Measurements from ENCODE around the gene SV2C.
"Not testable (repeated sequence)": the region's sequence is repeated elsewhere in the genome, so short reads cannot be mapped to it uniquely, and the experiment has no call there.

The SV2C gene

DNA sequence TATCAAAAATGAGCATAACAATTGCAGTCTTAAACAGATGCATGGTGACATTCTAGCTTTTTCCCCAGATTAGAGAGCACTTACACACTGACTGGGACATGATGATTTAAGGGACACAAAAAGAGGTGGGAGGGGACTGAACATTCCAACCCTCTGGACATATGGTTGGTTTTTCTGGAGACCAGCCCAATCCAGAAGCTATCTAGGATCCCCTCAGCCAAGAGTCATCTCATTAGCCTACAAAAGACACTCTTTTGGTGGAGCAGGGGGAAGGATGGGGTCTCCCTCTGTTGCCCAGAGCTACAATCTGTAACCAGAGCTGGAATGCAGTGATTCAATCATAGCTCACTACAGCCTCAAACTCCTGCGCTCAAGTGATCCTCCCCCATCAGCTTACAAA lies 222.6 kb downstream of the SV2C start:
- H3K27ac ChIP-seq (ENCODE audit: low read depth, low read length), result no peak overlapping the region
- H3K36me3 ChIP-seq (ENCODE audit: control insufficient read depth in 1 of 2, insufficient read depth in 2 of 2, low read length in 2 of 2), result no peaks in the 10 kb centered on the region
- no peaks in the 10 kb centered on the region for H3K9me3 ChIP-seq (ENCODE audit: control insufficient read depth in 1 of 2, low read length in 2 of 2)
- no peak overlapping the region for H3K9ac ChIP-seq (ENCODE audit: low read depth in 1 of 2, low read length in 2 of 2)
- no peaks in the 10 kb centered on the region for H3K27me3 ChIP-seq (ENCODE audit: control insufficient read depth in 1 of 2, insufficient read depth in 2 of 2, low read length in 2 of 2)
- no peak overlapping the region for H3K4me3 ChIP-seq (ENCODE audit: low read depth in 1 of 2, low read length in 2 of 2)
- H3K4me1 ChIP-seq (ENCODE audit: control insufficient read depth in 1 of 2, insufficient read depth in 2 of 2, low read length in 2 of 2), result peaks cover 17 to 22% of the 10 kb centered on the region in 2 donors

DNA sequence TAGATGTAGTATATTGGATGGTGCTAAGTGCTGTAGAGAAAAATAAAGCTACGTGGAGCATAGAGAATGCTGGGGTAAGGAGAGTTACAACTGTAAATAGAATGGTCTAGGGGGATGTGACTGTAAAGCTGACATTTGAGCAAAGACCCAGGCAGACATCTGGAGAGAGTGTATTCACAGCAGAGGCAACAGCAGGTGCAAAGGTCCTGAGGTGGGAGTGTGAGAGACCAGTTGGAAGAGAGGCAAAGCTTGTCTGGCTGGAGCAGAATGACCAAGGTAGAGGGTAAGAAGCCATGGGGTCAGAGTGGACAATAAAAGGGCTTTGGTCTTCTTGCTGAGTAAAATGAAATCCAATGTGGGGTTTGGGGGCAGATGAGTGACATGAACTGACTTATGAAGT lies 227.0 kb downstream of the SV2C start:
- H3K36me3 ChIP-seq (ENCODE audit: control insufficient read depth in 1 of 2, insufficient read depth in 2 of 2, low read length in 2 of 2), result no peaks in the 10 kb centered on the region

DNA sequence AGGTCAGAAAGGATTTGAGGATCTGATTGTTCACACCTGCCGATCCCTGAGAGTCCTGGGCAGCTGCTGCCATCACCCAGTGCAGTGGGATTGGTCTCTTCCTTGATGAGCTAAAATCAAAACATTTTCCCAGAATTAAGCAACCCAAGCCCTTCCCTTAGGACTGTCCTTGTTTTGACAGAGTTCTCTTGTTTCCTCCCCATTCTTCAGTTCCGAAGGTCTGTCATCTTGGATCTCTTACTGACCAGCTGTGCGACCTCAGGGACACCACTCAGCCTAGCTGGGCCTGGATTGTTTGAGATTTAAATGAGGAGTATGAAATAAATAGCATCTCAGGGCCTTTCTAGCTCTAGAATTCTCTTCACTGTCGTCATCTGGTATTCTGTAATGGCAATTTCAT lies 229.6 kb downstream of the SV2C start:
- H3K27ac ChIP-seq (ENCODE audit: low read depth, low read length), result no peak overlapping the region
- H3K9me3 ChIP-seq (ENCODE audit: control insufficient read depth in 1 of 2, low read length in 2 of 2), result no peaks in the 10 kb centered on the region
- no peak overlapping the region for H3K9ac ChIP-seq (ENCODE audit: low read depth in 1 of 2, low read length in 2 of 2)
- no peak overlapping the region for H3K4me3 ChIP-seq (ENCODE audit: low read depth in 1 of 2, low read length in 2 of 2)
- H3K36me3 ChIP-seq (ENCODE audit: control insufficient read depth in 1 of 2, insufficient read depth in 2 of 2, low read length in 2 of 2), result no peaks in the 10 kb centered on the region
- no peaks in the 10 kb centered on the region for H3K27me3 ChIP-seq (ENCODE audit: control insufficient read depth in 1 of 2, insufficient read depth in 2 of 2, low read length in 2 of 2)
- no peaks in the 10 kb centered on the region for H3K4me1 ChIP-seq (ENCODE audit: control insufficient read depth in 1 of 2, insufficient read depth in 2 of 2, low read length in 2 of 2)

More for the DNA sequence above, 227.0 kb downstream of the SV2C start:
- Histone ChIP-seq H3K27me3 (ENCODE audit: control insufficient read depth in 1 of 2, insufficient read depth in 2 of 2, low read length in 2 of 2) (no peaks in the 10 kb centered on the region), H3K4me3 (ENCODE audit: low read depth in 1 of 2, low read length in 2 of 2) (no peak overlapping the region), H3K9me3 (ENCODE audit: control insufficient read depth in 1 of 2, low read length in 2 of 2) (no peaks in the 10 kb centered on the region), H3K9ac (ENCODE audit: low read depth in 1 of 2, low read length in 2 of 2) (no peak overlapping the region), H3K4me1 (ENCODE audit: control insufficient read depth in 1 of 2, insufficient read depth in 2 of 2, low read length in 2 of 2) (peaks cover 0 to 7% of the 10 kb centered on the region in 2 donors), H3K27ac (ENCODE audit: low read depth, low read length) (no peak overlapping the region)

- no peaks in the 10 kb centered on the region for H3K9me3 ChIP-seq (ENCODE audit: control insufficient read depth in 1 of 2, low read length in 2 of 2)
- no peaks in the 10 kb centered on the region for H3K36me3 ChIP-seq (ENCODE audit: control insufficient read depth in 1 of 2, insufficient read depth in 2 of 2, low read length in 2 of 2)
- no peaks in the 10 kb centered on the region for H3K27me3 ChIP-seq (ENCODE audit: control insufficient read depth in 1 of 2, insufficient read depth in 2 of 2, low read length in 2 of 2)
- no peak overlapping the region for H3K27ac ChIP-seq (ENCODE audit: low read depth, low read length)
- no peak overlapping the region for H3K4me3 ChIP-seq (ENCODE audit: low read depth in 1 of 2, low read length in 2 of 2)
- no peak overlapping the region for H3K9ac ChIP-seq (ENCODE audit: low read depth in 1 of 2, low read length in 2 of 2)
- H3K4me1 ChIP-seq (ENCODE audit: control insufficient read depth in 1 of 2, insufficient read depth in 2 of 2, low read length in 2 of 2), result no peaks in the 10 kb centered on the region
These were observed 231.5 kb downstream of the SV2C start for GRCh38 chr5:76314643-76315042.

DNA sequence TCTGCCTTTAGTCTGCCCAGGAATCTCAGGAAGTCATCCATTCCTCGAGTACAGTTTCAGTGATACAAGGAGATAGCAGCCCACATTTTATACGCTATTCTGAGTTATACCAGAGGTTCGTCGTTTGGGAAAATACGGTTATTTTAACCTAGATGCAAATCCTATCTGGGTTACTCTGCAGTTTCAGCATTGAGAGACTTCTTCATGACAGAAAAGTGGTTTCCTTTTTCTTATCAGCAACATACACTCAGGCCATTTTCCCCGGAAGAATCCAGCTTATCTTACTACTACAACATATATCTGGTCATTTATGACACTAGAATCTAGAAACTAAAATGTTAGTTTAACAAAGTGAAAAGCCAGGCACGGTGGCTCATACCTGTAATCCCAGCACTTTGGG lies 236.5 kb downstream of the SV2C start:
- no peak overlapping the region for H3K4me3 ChIP-seq (ENCODE audit: low read depth in 1 of 2, low read length in 2 of 2)
- H3K27ac ChIP-seq (ENCODE audit: low read depth, low read length), result no peak overlapping the region
- no peak overlapping the region for H3K9ac ChIP-seq (ENCODE audit: low read depth in 1 of 2, low read length in 2 of 2)
- no peaks in the 10 kb centered on the region for H3K27me3 ChIP-seq (ENCODE audit: control insufficient read depth in 1 of 2, insufficient read depth in 2 of 2, low read length in 2 of 2)
- H3K9me3 ChIP-seq (ENCODE audit: control insufficient read depth in 1 of 2, low read length in 2 of 2), result no peaks in the 10 kb centered on the region
- H3K4me1 ChIP-seq (ENCODE audit: control insufficient read depth in 1 of 2, insufficient read depth in 2 of 2, low read length in 2 of 2), result no peaks in the 10 kb centered on the region
- H3K36me3 ChIP-seq (ENCODE audit: control insufficient read depth in 1 of 2, insufficient read depth in 2 of 2, low read length in 2 of 2), result no peaks in the 10 kb centered on the region

DNA sequence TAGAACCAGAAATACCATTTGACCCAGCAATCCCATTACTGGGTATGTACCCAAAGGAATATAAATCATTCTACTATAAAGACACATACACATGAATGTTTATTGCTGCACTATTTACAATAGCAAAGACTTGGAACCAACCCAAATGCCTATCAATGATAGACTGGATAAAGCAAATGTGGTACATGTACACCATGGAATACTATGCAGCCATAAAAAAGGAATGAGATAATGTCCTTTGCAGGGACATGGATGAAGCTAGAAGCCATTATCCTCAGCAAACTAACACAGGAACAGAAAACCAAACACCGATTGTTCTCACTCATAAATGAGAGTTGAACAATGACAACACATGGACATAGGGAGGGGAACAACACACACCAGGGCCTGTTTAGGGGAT lies 240.3 kb downstream of the SV2C start:
- H3K27me3 ChIP-seq (ENCODE audit: control insufficient read depth in 1 of 2, insufficient read depth in 2 of 2, low read length in 2 of 2), result not testable (repeated sequence)

DNA sequence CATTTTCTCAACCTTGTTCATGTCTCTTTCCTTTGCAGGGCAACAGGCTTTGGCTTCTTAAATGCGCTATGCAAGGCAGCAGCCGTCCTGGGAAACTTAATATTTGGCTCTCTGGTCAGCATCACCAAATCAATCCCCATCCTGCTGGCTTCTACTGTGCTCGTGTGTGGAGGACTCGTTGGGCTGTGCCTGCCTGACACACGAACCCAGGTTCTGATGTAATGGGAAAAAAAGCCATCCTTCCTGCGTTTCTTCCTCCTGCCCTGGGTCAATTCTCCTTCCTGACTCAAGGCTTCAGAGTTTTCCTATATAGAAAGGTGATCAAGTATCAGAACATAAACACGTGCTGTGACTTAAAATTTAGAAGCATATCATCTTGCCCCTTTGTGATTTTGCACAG lies 242.1 kb downstream of the SV2C start:
- H3K4me1 ChIP-seq (ENCODE audit: control insufficient read depth in 1 of 2, insufficient read depth in 2 of 2, low read length in 2 of 2), result peaks cover 3 to 6% of the 10 kb centered on the region in 2 donors
- no peaks in the 10 kb centered on the region for H3K9me3 ChIP-seq (ENCODE audit: control insufficient read depth in 1 of 2, low read length in 2 of 2)
- no peaks in the 10 kb centered on the region for H3K36me3 ChIP-seq (ENCODE audit: control insufficient read depth in 1 of 2, insufficient read depth in 2 of 2, low read length in 2 of 2)
- no peak overlapping the region for H3K27ac ChIP-seq (ENCODE audit: low read depth, low read length)
- no peak overlapping the region for H3K9ac ChIP-seq (ENCODE audit: low read depth in 1 of 2, low read length in 2 of 2)
- H3K27me3 ChIP-seq (ENCODE audit: control insufficient read depth in 1 of 2, insufficient read depth in 2 of 2, low read length in 2 of 2), result no peaks in the 10 kb centered on the region
- no peak overlapping the region for H3K4me3 ChIP-seq (ENCODE audit: low read depth in 1 of 2, low read length in 2 of 2)

More for the DNA sequence above, 240.3 kb downstream of the SV2C start:
- H3K27ac ChIP-seq (ENCODE audit: low read depth, low read length); H3K9me3 ChIP-seq (ENCODE audit: control insufficient read depth in 1 of 2, low read length in 2 of 2); H3K36me3 ChIP-seq (ENCODE audit: control insufficient read depth in 1 of 2, insufficient read depth in 2 of 2, low read length in 2 of 2); H3K4me3 ChIP-seq (ENCODE audit: low read depth in 1 of 2, low read length in 2 of 2); H3K4me1 ChIP-seq (ENCODE audit: control insufficient read depth in 1 of 2, insufficient read depth in 2 of 2, low read length in 2 of 2); H3K9ac ChIP-seq (ENCODE audit: low read depth in 1 of 2, low read length in 2 of 2): not testable (repeated sequence)

DNA sequence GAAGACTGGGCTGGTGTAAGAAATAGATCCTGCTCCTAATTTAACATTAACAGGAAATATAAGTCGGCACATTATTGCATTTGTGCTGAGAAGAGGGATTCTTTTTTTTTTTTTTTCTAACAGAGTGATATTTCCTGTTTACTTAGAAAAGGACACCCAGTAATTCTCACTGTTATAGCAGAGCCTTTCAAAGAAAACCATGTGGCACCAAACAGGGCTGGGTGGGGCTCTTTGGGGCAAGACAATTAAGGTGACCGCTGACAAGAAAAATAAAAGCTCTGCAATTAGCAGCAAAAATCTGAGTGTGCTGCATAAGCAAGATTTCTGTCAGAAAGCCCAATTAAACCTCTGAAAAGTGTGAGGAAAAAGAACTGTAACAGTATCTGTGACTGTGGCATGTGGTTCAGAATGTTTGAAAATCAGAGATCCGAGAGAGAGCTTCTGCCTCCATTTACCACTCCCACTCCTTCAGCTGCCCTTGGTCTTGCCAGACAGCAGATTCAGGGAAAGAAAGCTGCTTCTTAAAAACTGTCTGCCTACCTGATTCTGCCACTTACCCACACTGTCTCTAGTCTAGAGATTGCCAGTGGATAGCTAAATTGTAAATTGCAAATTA lies 242.8 kb downstream of the SV2C start:
- Histone ChIP-seq H3K27me3 (ENCODE audit: control insufficient read depth in 1 of 2, insufficient read depth in 2 of 2, low read length in 2 of 2) (no peaks in the 10 kb centered on the region), H3K9ac (ENCODE audit: low read depth in 1 of 2, low read length in 2 of 2) (no peak overlapping the region), H3K27ac (ENCODE audit: low read depth, low read length) (no peak overlapping the region), H3K36me3 (ENCODE audit: control insufficient read depth in 1 of 2, insufficient read depth in 2 of 2, low read length in 2 of 2) (no peaks in the 10 kb centered on the region), H3K9me3 (ENCODE audit: control insufficient read depth in 1 of 2, low read length in 2 of 2) (no peaks in the 10 kb centered on the region), H3K4me1 (ENCODE audit: control insufficient read depth in 1 of 2, insufficient read depth in 2 of 2, low read length in 2 of 2) (peaks cover 3 to 6% of the 10 kb centered on the region in 2 donors), H3K4me3 (ENCODE audit: low read depth in 1 of 2, low read length in 2 of 2) (no peak overlapping the region)

GRCh38 chr5:76326577-76327302 lies 243.6 kb downstream of the SV2C start:
- Histone ChIP-seq H3K4me3 (ENCODE audit: low read depth in 1 of 2, low read length in 2 of 2) (no peak overlapping the region), H3K4me1 (ENCODE audit: control insufficient read depth in 1 of 2, insufficient read depth in 2 of 2, low read length in 2 of 2) (peaks cover 8 to 9% of the 10 kb centered on the region in 2 donors), H3K27ac (ENCODE audit: low read depth, low read length) (no peak overlapping the region), H3K9ac (ENCODE audit: low read depth in 1 of 2, low read length in 2 of 2) (no peak overlapping the region), H3K36me3 (ENCODE audit: control insufficient read depth in 1 of 2, insufficient read depth in 2 of 2, low read length in 2 of 2) (no peaks in the 10 kb centered on the region), H3K9me3 (ENCODE audit: control insufficient read depth in 1 of 2, low read length in 2 of 2) (no peaks in the 10 kb centered on the region), H3K27me3 (ENCODE audit: control insufficient read depth in 1 of 2, insufficient read depth in 2 of 2, low read length in 2 of 2) (no peaks in the 10 kb centered on the region)

- Histone ChIP-seq H3K27ac (ENCODE audit: low read depth, low read length) (no peak overlapping the region), H3K9me3 (ENCODE audit: control insufficient read depth in 1 of 2, low read length in 2 of 2) (no peaks in the 10 kb centered on the region), H3K9ac (ENCODE audit: low read depth in 1 of 2, low read length in 2 of 2) (no peak overlapping the region), H3K27me3 (ENCODE audit: control insufficient read depth in 1 of 2, insufficient read depth in 2 of 2, low read length in 2 of 2) (no peaks in the 10 kb centered on the region), H3K36me3 (ENCODE audit: control insufficient read depth in 1 of 2, insufficient read depth in 2 of 2, low read length in 2 of 2) (no peaks in the 10 kb centered on the region), H3K4me3 (ENCODE audit: low read depth in 1 of 2, low read length in 2 of 2) (no peak overlapping the region), H3K4me1 (ENCODE audit: control insufficient read depth in 1 of 2, insufficient read depth in 2 of 2, low read length in 2 of 2) (peaks cover 12 to 18% of the 10 kb centered on the region in 2 donors)
These were observed 246.2 kb downstream of the SV2C start for GRCh38 chr5:76329346-76329745.
